Mucosa of rectum (tissue), 2 donors: ENCODE data around the gene CSTF1.

ENCODE experiments used
- H3K27ac ChIP-seq, 2 donors: one replicate each; pipeline ENCODE4 v1.7.0; 2013; ENCODE audit warnings: inconsistent platforms in 2 of 2, low read depth in 2 of 2, low read length in 2 of 2
- H3K27me3 ChIP-seq, 2 donors: one replicate each; pipeline ENCODE4 v1.7.0; 2013; ENCODE audit warnings: low read length in 2 of 2; ENCODE audit not compliant: control insufficient read depth in 2 of 2, insufficient read depth in 2 of 2
- H3K36me3 ChIP-seq, 2 donors: one replicate each; pipeline ENCODE4 v1.7.0; 2013; ENCODE audit warnings: low read length in 2 of 2; ENCODE audit not compliant: control insufficient read depth in 2 of 2, insufficient read depth in 2 of 2
- H3K4me1 ChIP-seq, 2 donors: one replicate each; pipeline ENCODE4 v1.7.0; 2013; ENCODE audit warnings: low read length in 2 of 2, mild to moderate bottlenecking in 1 of 2; ENCODE audit not compliant: control insufficient read depth in 2 of 2, insufficient read depth in 2 of 2
- H3K4me3 ChIP-seq, 2 donors: one replicate each; pipeline ENCODE4 v1.7.0; 2013; ENCODE audit warnings: low read length in 2 of 2
- H3K9ac ChIP-seq, 2 donors: one replicate each; pipeline ENCODE4 v1.7.0; 2013; ENCODE audit warnings: low read length in 2 of 2, low read depth in 1 of 2, mild to moderate bottlenecking in 1 of 2
- H3K9me3 ChIP-seq, 2 donors: one replicate each; pipeline ENCODE4 v1.7.0; 2013; ENCODE audit warnings: low read length in 2 of 2; ENCODE audit not compliant: control insufficient read depth in 2 of 2
- donor health status: healthy.
- donor health status: Normal muscosa, but diverticular disease.

The CSTF1 gene

GRCh38 chr20:56392132-56392880 lies at the start of gene CSTF1, which contains the start of gene AURKA:
Gene CSTF1, plus strand, starts transcription at chr20:56392645. Its CDS starts 2,908 bp downstream, at chr20:56395553.
Gene AURKA, minus strand, starts transcription at chr20:56392215. Its CDS starts 4,018 bp downstream, at chr20:56388197.
- H3K9ac ChIP-seq, result peak within 1 kb of the TSS; percentile 88 to 95
- peaks cover 17 to 18% of the 10 kb centered on the region in 2 donors for H3K4me1 ChIP-seq
- peak within 1 kb of the TSS; percentile 99 to 100 for H3K4me3 ChIP-seq
- H3K27ac ChIP-seq, result peak within 1 kb of the TSS; percentile 90 to 91
- peaks cover 21 to 24% of the 10 kb centered on the region in 2 donors for H3K36me3 ChIP-seq
- H3K27me3 ChIP-seq, result no peaks in the 10 kb centered on the region
- no peaks in the 10 kb centered on the region for H3K9me3 ChIP-seq

DNA sequence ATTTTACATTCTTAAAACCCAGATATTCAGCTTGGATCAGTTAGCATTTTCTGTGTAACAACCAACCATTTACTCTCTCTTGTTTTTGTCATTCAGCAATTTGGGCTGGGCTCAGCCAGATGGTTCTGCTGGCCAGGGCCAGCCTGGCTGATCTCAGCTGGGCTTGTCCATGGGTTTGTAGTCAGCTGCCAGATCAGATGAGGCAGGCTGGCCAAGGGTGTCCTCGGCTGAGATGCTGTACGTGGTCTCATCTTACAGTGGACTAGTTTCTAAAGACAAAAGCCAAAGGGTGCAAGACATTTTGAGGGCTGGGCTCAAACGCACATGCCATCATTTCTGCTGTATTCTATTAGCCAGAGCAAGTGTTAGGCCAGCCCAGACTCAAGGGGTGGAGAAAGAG lies 49.7 kb upstream of the CSTF1 start:
- Histone ChIP-seq H3K27ac (no peak overlapping the region), H3K4me3 (no peak overlapping the region), H3K36me3 (no peaks in the 10 kb centered on the region), H3K9ac (no peak overlapping the region), H3K9me3 (no peaks in the 10 kb centered on the region), H3K4me1 (no peaks in the 10 kb centered on the region), H3K27me3 (peaks cover 8 to 15% of the 10 kb centered on the region in 2 donors)

- Histone ChIP-seq H3K36me3 (no peaks in the 10 kb centered on the region), H3K4me3 (no peak overlapping the region), H3K27ac (no peak overlapping the region), H3K27me3 (peaks cover 8 to 17% of the 10 kb centered on the region in 2 donors), H3K9me3 (no peaks in the 10 kb centered on the region), H3K9ac (no peak overlapping the region), H3K4me1 (peaks cover 0 to 2% of the 10 kb centered on the region in 2 donors)
Observed at GRCh38 chr20:56343861-56344381, 48.5 kb upstream of the CSTF1 start.

- H3K4me1 ChIP-seq, result peaks cover 0 to 2% of the 10 kb centered on the region in 2 donors
- H3K9ac ChIP-seq, result no peak overlapping the region
- no peaks in the 10 kb centered on the region for H3K36me3 ChIP-seq
- no peaks in the 10 kb centered on the region for H3K9me3 ChIP-seq
- H3K4me3 ChIP-seq, result no peak overlapping the region
- no peak overlapping the region for H3K27ac ChIP-seq
- H3K27me3 ChIP-seq, result peaks cover 8 to 17% of the 10 kb centered on the region in 2 donors
Observed at GRCh38 chr20:56345911-56346310, 46.5 kb upstream of the CSTF1 start.

DNA sequence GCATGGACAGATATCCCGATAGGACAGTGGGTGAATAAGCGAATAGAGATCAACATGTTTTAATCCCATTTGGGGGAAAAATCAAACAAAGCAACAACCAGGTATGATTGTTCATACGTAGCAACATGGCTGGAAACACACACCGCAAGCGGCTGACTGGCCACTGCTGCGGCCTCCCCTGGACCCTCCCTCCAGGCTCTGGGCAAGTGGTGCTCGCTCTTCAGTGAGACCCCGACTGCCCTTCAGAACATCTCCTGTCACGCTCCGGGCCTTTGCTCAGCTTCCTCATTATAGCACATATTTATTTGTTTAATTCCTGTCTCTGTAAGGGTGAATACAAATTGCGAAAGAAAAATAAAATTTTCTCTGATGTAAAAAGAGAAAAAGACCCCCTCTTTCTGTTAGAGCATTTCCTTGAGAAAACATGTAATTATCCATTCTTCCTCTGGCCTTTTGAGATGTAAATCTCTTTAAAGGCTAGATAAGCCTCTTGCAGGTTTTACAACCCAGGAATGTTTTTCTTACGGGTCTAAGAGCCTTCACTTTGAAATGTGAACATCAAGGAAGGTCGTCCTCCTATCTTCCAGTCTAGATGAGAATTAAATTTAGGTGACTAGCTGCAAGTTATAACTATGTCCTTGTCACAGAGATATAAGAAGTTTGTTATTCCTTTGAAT lies 44.7 kb upstream of the CSTF1 start:
- Histone ChIP-seq H3K9me3 (no peaks in the 10 kb centered on the region), H3K27ac (no peak overlapping the region), H3K4me3 (no peak overlapping the region), H3K4me1 (peaks cover 0 to 2% of the 10 kb centered on the region in 2 donors), H3K36me3 (no peaks in the 10 kb centered on the region), H3K9ac (no peak overlapping the region), H3K27me3 (peaks cover 8 to 16% of the 10 kb centered on the region in 2 donors)

DNA sequence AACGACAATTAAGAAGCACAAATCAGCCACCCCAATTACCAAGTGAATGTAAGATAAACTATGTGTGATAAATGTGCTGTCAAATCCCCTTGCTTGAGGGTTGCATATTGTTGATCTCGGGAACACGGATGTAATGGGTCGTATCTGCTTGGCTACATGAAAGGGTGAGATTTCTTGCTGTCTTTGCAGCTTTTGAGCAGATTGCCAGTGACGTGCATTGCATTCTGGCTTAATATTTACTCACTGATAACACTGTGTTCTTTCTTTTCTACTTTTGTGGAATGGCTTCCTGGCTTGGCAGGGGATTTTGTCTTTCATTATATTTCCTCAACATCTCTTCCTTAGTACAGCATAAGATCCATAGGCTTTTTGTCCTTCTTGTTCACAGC lies 44.1 kb upstream of the CSTF1 start:
- H3K9ac ChIP-seq, result no peak overlapping the region
- H3K4me1 ChIP-seq, result peaks cover 0 to 2% of the 10 kb centered on the region in 2 donors

GRCh38 chr20:56348746-56349145 lies 43.7 kb upstream of the CSTF1 start:
- no peaks in the 10 kb centered on the region for H3K9me3 ChIP-seq
- H3K27me3 ChIP-seq, result peaks cover 0 to 9% of the 10 kb centered on the region in 2 donors
- no peak overlapping the region for H3K27ac ChIP-seq
- peaks cover 0 to 2% of the 10 kb centered on the region in 2 donors for H3K4me1 ChIP-seq
- no peak overlapping the region for H3K4me3 ChIP-seq
- no peaks in the 10 kb centered on the region for H3K36me3 ChIP-seq
- no peak overlapping the region for H3K9ac ChIP-seq

More for the DNA sequence above, 44.1 kb upstream of the CSTF1 start:
- H3K27ac ChIP-seq, result no peak overlapping the region
- H3K9me3 ChIP-seq, result no peaks in the 10 kb centered on the region
- H3K27me3 ChIP-seq, result peaks cover 3 to 11% of the 10 kb centered on the region in 2 donors
- H3K4me3 ChIP-seq, result no peak overlapping the region
- no peaks in the 10 kb centered on the region for H3K36me3 ChIP-seq

DNA sequence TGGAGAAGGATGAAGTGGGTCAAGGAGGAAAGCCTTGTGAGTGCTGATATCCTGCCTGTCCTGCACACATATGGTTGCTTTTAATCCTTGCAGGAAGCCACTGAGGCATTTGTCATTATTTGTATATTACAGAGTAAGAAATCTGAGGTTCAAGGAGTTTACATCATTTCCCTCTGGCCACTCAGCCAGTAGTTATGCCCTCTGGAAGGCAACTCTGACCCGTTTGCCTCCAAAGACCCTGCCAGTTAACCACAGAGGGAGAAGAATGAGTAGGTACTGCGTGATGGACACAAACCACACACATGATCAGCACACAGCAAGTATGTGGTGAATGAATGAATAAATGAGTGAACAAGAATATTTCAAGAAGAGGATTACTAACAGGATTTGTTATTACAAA lies 41.6 kb upstream of the CSTF1 start:
- no peak overlapping the region for H3K4me3 ChIP-seq
- peaks cover 0 to 2% of the 10 kb centered on the region in 2 donors for H3K27me3 ChIP-seq
- H3K9me3 ChIP-seq, result no peaks in the 10 kb centered on the region
- no peak overlapping the region for H3K9ac ChIP-seq
- H3K27ac ChIP-seq, result no peak overlapping the region
- peaks cover 0 to 2% of the 10 kb centered on the region in 2 donors for H3K4me1 ChIP-seq
- no peaks in the 10 kb centered on the region for H3K36me3 ChIP-seq

GRCh38 chr20:56352345-56353055 lies 39.9 kb upstream of the CSTF1 start:
- H3K9ac ChIP-seq, result no peak overlapping the region
- H3K9me3 ChIP-seq, result no peaks in the 10 kb centered on the region
- no peaks in the 10 kb centered on the region for H3K36me3 ChIP-seq
- H3K27me3 ChIP-seq, result peaks cover 0 to 2% of the 10 kb centered on the region in 2 donors
- H3K4me3 ChIP-seq, result no peak overlapping the region
- H3K27ac ChIP-seq, result no peak overlapping the region
- H3K4me1 ChIP-seq, result peaks cover 0 to 2% of the 10 kb centered on the region in 2 donors
